GM19099 (cell line): Measurements from ENCODE around the gene CHST11.

Experiments
- POLR2A ChIP-seq: IDR thresholded peaks from 3 replicates; pipeline ENCODE4 v1.6.1; 2011; ENCODE audit warnings: low read depth; ENCODE audit not compliant: insufficient read length; ENCODE audit errors: extremely low read depth

CHST11 gene

GRCh38 chr12:104423809-104424208 lies 32.9 kb upstream of the CHST11 start:
- no peak for TF ChIP-seq POLR2A

- no peak for TF ChIP-seq POLR2A
Measured at GRCh38 chr12:104424955-104425354, 31.8 kb upstream of the CHST11 start.

GRCh38 chr12:104425614-104426013 lies 31.1 kb upstream of the CHST11 start:
- TF ChIP-seq POLR2A: no peak

- TF ChIP-seq POLR2A: no peak
Measured at GRCh38 chr12:104426926-104427546, 29.7 kb upstream of the CHST11 start.

- no peak for TF ChIP-seq POLR2A
Measured at GRCh38 chr12:104427547-104427938, 29.2 kb upstream of the CHST11 start.

- TF ChIP-seq POLR2A: no peak
Measured at GRCh38 chr12:104433061-104433460, 23.7 kb upstream of the CHST11 start.

GRCh38 chr12:104434129-104434528 lies 22.6 kb upstream of the CHST11 start:
- TF ChIP-seq POLR2A: no peak

- no peak for TF ChIP-seq POLR2A
Measured at GRCh38 chr12:104435175-104435574, 21.6 kb upstream of the CHST11 start.

- no peak for TF ChIP-seq POLR2A
Measured at GRCh38 chr12:104435765-104436164, 21.0 kb upstream of the CHST11 start.

- TF ChIP-seq POLR2A: no peak
Measured at GRCh38 chr12:104436790-104437189, 20.0 kb upstream of the CHST11 start.

GRCh38 chr12:104438134-104438533 lies 18.6 kb upstream of the CHST11 start:
- TF ChIP-seq POLR2A: no peak

- no peak for TF ChIP-seq POLR2A
Measured at GRCh38 chr12:104439137-104439536, 17.6 kb upstream of the CHST11 start.

GRCh38 chr12:104443008-104443407 lies 13.7 kb upstream of the CHST11 start:
- TF ChIP-seq POLR2A: no peak

GRCh38 chr12:104446646-104447421 lies 9.9 kb upstream of the CHST11 start:
- TF ChIP-seq POLR2A: no peak

GRCh38 chr12:104448031-104448430 lies 8.7 kb upstream of the CHST11 start:
- TF ChIP-seq POLR2A: no peak

GRCh38 chr12:104448451-104448850 lies 8.3 kb upstream of the CHST11 start:
- no peak for TF ChIP-seq POLR2A
